Measurements from ENCODE around the gene THAP3.

Gene THAP3

GRCh38 chr1:6612641-6613360 is 11.9 kb upstream of the THAP3 start:
- DNase-seq (ENCODE audit: low spot score) (peak; percentile 64), FAIRE-seq (no peak)

DNA sequence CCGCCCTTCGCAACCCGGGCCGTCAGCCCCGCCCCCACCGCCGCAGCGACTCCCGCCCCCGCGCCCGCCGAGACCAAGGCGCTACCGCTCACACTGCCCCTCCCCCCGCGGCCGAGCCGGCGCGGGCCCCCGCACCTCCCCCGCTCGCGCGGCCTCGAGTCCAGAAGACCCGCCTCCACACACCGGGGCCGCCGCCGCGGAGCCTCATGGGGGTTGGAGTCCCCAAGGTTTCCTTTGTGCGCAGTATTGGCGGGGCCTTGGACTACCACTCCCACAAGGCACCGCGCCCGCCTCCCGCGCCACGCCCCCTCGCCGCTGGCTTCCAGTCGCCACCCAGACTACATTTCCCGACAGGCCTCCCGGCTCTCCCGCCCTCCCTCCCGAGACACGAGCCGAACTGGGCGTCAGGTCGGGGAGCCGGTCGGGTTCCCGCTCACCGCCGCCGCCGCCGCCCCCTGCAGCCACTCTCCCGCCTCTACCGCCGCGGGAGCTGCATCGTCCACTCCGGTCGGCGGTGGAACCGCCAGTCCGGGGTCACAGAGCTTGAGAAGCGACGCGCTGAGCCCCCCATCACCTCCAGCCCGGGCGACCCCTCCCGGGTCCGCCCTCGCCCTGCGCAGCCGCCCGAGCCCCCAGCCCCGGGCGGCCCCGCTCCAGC is 11.2 kb upstream of the THAP3 start, which contains the start of gene PHF13:
PHF13 (plus strand) TSS at position 371 of the 658 bp plus-strand sequence. CDS start 336 bp downstream, outside the sequence.
- FAIRE-seq: no peak
- peak; percentile 94 for DNase-seq (ENCODE audit: low spot score)

DNA sequence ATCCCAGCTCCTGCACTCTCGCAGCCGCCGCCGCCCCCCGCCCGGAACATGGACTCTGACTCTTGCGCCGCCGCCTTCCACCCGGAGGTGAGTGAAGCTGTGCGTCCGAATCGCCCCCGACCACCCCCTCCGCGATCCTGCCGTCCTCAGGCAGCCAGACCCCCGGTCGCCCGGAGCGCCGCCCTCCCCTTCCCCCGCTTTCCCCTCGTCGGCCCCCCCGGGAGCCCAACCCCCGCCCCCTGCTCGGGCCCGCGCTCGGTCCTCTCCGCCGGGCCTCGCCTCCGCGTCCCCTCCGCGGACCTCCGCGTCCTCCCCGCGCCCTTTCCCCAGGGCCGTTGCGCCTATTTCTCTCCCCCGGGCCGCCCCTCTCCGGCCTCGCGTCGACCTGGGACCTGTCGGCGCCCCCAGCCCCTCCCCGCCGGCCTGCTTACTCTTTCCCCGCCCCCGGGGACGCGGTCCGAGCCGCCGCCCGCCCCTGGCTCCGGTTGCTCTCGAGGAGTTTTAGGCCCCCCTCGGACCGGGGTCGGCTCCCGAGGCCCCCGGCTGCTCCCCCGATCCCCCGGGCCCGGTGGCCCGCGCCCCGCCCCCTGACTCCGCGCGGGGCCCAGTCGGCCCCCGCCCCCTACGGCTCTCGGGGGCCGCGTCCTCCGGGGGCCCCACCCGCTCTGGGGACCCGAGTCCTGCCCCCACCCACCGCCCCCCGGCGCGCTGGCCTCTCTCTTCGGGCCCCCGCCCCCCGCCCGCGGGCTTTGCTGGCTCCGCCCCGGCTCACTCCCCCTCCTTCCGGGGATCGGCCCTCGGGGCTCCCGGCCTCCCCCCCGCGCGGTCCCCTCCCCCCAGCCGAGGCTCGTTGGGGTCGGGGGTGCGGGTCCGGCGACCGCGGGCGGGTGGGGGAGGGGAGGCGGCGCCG is 10.4 kb upstream of the THAP3 start:
- DNase-seq (ENCODE audit: low spot score) (no peak), FAIRE-seq (no peak)

DNA sequence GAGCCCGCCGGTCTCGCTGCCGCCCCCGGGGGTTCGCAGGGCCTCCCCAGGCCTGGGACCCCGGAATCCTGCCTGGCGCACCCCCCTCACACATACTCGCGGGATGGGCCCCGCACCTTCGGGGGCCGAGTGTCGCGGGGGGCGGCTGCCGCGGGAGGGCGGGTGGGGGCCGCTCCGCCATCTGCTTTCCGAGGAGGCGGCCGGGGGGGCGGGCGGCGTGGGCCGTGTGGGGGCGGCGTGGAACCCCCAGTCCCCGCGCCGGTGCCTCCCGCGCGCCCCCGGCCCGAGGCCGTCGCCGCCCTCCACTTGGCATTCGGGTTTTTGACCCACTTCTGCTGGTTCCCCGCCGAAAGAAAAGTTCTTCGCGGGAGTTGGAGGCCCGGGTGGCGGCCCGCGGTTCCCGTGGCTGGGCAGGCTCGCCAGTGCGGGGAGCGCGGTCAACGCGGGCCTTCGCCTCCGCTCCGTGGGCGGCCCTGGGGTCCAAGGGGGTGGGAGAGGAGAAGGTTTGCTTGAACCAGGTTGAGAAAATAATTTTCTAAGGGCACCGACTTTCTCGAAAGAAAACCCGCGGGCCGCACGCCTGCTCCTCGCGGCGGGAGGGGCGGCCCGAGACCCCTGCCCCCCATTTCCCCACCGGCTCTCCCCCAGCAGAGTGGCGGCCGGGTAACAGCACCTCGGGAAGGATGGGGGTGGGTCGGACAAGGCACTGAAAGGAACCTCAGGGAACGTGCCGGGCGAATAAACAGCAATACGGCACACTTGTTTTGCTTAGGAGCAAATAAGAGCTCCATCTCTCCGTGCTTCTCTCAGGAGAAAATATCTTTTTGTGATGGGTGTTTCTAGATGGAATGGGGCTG is 9.5 kb upstream of the THAP3 start:
- DNase-seq (ENCODE audit: low spot score): no peak
- FAIRE-seq: no peak

- FAIRE-seq: no peak
- no peak for DNase-seq (ENCODE audit: low spot score)
Observed at GRCh38 chr1:6619045-6619444, 5.6 kb upstream of the THAP3 start.

GRCh38 chr1:6621429-6622391 is 3.0 kb upstream of the THAP3 start:
- FAIRE-seq: no peak
- no peak for DNase-seq (ENCODE audit: low spot score)

DNA sequence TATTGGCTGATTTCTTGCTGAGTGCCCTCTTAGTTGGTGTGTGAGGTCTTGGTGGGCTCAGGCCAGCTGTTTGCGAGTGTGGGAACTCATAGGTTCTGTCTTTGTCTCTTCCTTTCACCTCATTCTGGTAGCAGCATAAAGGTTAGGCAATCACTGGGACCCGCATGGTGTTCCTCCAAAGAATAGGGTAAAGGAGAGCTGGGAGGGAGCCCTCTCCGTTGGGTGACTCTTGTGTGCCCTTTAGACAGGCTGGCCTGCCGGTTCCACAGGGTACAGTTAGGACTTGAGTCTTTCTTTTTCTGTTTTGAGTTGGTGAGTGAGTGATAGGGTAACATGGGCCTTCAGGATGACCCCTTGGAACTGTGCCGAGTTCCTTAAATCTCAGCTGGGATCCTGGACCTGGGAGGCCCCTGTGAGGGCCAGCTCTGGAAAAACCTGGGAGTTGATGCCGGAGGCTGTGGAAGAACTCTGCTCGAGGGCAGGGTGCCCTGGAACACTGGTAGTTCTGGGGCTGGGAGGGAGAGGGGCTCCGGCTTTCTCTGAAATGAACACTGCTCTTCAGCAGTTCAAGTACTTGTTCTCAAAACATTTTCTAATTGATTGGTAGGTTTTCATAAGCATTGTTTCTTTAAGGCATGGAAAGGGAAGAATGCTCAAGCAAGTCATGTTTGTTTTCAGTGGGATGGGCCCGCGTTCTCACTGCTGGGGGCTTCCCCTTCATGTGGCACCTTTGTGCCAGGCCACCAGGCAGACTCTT is 2.1 kb upstream of the THAP3 start:
- no peak for DNase-seq (ENCODE audit: low spot score)

DNA sequence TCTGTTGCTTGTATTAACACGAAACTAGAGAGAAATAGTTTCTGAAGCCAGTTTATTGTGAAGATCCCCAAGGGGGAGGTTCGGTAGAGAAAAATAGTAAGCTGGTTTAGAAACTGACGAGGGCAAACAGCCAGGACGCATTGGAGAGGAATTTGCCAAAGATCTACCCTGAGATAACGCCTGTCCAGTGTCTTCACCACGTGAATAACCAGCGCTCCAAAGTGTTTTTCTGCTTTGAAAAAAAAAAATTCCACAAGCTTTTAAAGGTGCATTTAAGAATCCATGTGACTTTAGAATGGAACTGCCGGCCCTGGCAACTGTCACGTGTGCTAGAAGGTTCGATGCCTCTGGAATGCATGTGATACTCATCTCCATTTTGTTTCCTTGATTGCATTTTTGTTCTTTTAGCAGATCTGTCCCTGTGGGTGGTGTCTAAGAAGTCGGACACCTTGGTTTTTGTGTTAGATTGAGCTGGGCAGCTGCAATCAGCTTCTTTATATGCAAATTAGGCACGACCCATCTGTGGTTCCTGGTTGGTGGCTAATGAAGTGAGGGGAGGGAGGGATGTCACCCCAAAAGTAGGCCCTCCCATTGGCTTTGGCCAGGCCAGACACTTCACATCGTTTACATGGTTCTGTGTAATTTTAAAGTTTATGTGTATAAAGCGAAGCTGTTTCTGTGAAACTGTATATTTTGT is 1.3 kb upstream of the THAP3 start:
- FAIRE-seq (no peak), DNase-seq (ENCODE audit: low spot score) (no peak)

More for the DNA sequence above, 2.1 kb upstream of the THAP3 start:
- no peak for FAIRE-seq

GRCh38 chr1:6625584-6626149 is 999 bp downstream of the THAP3 start:
- DNase-seq (ENCODE audit: low spot score): no peak
- no peak for FAIRE-seq

DNA sequence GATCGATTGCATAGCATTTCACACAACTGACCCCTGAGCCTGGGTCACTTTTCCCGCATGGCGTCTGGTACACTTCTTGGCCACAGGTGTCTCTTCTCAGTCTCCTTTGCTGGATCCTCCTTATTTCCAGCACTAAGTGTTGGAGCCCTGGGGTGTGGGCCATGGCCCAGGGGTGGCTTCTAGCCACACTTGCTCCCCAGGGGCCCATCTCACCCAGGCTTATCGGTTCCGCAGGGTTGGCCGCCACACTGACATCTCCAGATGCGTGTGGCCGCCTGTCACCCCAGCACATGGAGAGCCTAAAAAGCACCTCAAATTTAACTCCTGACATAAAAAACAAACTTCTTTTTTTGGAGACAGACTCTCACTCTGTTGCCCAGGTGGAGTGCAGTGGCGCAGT is 2.4 kb downstream of the THAP3 start:
- DNase-seq (ENCODE audit: low spot score) (no peak), FAIRE-seq (no peak)

GRCh38 chr1:6627841-6628545 is 3.3 kb downstream of the THAP3 start:
- no peak for DNase-seq (ENCODE audit: low spot score)
- FAIRE-seq: no peak

- DNase-seq (ENCODE audit: low spot score): no peak
- no peak for FAIRE-seq
Observed at GRCh38 chr1:6628971-6629479, 4.4 kb downstream of the THAP3 start.

GRCh38 chr1:6630027-6630426 is 5.4 kb downstream of the THAP3 start:
- FAIRE-seq (no peak), DNase-seq (ENCODE audit: low spot score) (no peak)

- FAIRE-seq: no peak
- no peak for DNase-seq (ENCODE audit: low spot score)
Observed at GRCh38 chr1:6631058-6631457, 6.4 kb downstream of the THAP3 start.

GRCh38 chr1:6632588-6633514 is 8.2 kb downstream of the THAP3 start:
- DNase-seq (ENCODE audit: low spot score): no peak
- FAIRE-seq: no peak

- DNase-seq (ENCODE audit: low spot score): peak; percentile 23
- no peak for FAIRE-seq
Observed at GRCh38 chr1:6634371-6635052, 9.8 kb downstream of the THAP3 start.

Data from urothelium cell line (cell line).